NB4 (cell line): Measurements from ENCODE around the gene QSER1.

Source experiments
- DNase-seq: peaks from one replicate; pipeline ENCODE4 v3.0.0; 2010; ENCODE audit warnings: low read depth
- H3K4me3 ChIP-seq: one replicate; pipeline ENCODE4 v1.5.1; 2011; ENCODE audit warnings: mild to moderate bottlenecking, low read depth, low read length, moderate library complexity
- CTCF ChIP-seq: IDR thresholded peaks from one replicate; pipeline ENCODE4 v1.5.1; 2012; ENCODE audit warnings: low read depth, low read length
- MYC ChIP-seq: IDR thresholded peaks from 2 replicates; pipeline ENCODE4 v1.6.1; 2011; ENCODE audit warnings: low read depth, low read length
- POLR2A ChIP-seq: IDR thresholded peaks from 2 replicates; pipeline ENCODE4 v1.6.1; 2011; ENCODE audit warnings: mild to moderate bottlenecking; ENCODE audit not compliant: insufficient read length; ENCODE audit errors: extremely low read depth
- TF ChIP-seq, protein P1 (sequence below): IDR thresholded peaks from 2 replicates; pipeline ENCODE4 v1.6.1; 2011; ENCODE audit warnings: low read depth, low read length

The QSER1 gene

DNA sequence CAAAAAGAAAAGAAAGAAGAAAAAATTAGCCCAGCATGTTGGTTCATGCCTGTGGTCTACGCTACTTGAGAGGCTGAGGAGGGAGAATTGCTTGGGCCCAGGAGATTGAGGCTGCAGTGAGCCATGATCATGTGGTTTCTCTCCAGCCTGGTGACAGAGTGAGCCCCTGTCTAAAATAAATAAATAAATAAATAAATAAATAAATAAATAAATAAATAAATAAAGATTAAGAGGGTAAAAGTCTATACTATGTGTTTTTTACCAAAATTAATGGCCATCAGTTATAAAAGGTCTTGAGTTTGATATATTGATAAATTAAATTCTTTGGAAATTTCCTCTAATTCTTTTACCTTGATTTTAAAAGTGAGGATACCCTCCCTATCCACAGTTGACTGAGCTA, 97.9 kb downstream of the QSER1 start:
- no peak overlapping the region for H3K4me3 ChIP-seq
- TF ChIP-seq CTCF: no peak
- no peak for TF ChIP-seq POLR2A
- TF ChIP-seq, protein P1, sequence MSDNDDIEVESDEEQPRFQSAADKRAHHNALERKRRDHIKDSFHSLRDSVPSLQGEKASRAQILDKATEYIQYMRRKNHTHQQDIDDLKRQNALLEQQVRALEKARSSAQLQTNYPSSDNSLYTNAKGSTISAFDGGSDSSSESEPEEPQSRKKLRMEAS: no peak
- no peak for TF ChIP-seq MYC
- DNase-seq: no peak

- TF ChIP-seq MYC (no peak), POLR2A (no peak), CTCF (no peak)
- TF ChIP-seq, protein P1: no peak
Measured at GRCh38 chr11:32991427-32991826, 98.8 kb downstream of the QSER1 start.

DNA sequence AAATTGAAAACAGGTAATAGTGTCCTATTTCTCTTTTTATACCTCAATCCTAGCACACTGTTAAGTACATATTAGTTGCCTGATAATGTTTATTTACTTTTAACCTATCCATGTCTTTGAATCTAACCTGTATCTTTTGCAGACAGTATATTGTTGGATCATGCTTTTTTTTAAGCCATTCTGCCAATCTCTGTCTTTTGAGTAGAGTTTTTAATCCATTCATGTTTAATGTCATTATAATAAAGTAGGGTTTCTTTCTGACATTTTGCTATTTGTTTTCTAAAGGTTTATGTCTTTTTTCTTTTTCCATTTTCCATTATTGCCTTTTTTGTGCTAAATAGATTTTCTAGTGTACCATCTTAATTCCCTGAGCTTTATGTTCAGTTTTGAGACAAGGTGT, 99.3 kb downstream of the QSER1 start:
- no peak for TF ChIP-seq MYC
- no peak for TF ChIP-seq POLR2A
- TF ChIP-seq, protein P1: no peak
- TF ChIP-seq CTCF: no peak
- no peak overlapping the region for H3K4me3 ChIP-seq
- no peak for DNase-seq

More at GRCh38 chr11:32991427-32991826, 98.8 kb downstream of the QSER1 start:
- DNase-seq: no peak
- H3K4me3 ChIP-seq: no peak overlapping the region

DNA sequence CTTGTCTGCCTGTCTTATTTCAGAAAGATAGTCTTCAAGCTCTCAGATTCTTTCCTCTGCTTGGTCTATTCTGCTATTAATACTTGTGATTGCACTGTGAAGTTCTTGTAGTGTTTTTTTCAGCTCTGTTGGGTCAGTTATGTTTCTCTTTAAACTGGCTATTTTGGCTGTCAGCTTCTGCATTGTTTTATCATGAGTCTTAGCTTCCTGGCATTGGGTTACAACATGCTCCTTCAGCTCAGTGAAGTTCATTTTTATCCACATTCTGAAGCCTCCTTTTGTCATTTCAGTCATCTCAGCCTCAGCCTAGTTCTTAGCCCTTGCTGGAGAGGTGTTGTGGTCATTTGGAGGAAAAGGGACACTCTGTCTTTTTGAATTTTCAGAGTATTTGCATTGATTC, 107.6 kb downstream of the QSER1 start:
- H3K4me3 ChIP-seq: no peak overlapping the region
- no peak for TF ChIP-seq MYC
- TF ChIP-seq, protein P1: no peak
- DNase-seq: no peak

GRCh38 chr11:33001281-33001680, 108.7 kb downstream of the QSER1 start:
- no peak for DNase-seq
- TF ChIP-seq CTCF: no peak
- TF ChIP-seq MYC: no peak
- TF ChIP-seq POLR2A: no peak
- TF ChIP-seq, protein P1: no peak
- no peak overlapping the region for H3K4me3 ChIP-seq

DNA sequence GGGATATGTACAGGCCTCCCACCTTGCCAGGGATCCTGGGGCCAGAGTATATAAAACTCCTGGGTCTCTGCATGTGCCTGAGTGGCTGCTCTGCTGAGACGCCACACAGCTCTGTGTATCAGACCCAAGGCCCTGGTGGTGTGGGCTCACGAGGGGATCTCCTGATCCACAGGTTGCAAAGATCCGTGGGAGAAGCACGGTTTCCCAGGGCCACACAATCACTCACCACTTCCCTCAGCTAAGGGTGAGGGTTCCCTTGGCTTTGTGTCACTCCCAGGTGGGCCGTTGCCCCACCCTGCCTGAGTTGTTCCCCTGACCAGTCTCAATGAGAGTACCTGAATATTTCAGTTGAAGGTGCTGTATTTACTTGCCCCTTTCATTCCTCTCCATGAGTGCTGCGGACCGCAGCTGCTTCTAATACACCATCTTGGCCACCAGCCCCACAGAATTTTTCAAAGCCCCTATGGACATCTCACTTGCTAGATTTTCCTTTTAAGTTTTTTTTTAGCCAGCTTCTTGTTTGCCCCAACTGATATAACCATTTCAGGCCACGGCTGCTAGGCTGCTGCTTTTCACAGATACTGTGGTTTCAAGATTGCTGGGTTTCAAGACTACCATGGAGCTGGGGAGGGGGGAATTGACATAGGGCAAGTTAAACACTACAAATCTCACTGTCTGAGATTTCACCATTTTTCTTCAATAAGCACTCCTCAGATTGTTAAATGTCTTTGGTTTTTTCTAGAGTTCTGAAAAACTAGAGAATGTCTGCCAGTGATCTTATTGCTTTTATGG, 109.3 kb downstream of the QSER1 start:
- TF ChIP-seq, protein P1: no peak
- TF ChIP-seq MYC: no peak
- TF ChIP-seq POLR2A: no peak
- TF ChIP-seq CTCF: no peak
- H3K4me3 ChIP-seq: no peak overlapping the region
- no peak for DNase-seq
